Mononuclear cell (primary cell): ENCODE results near the gene SS18. TPM values are rescaled to one million over a fixed set of nuclear protein-coding genes. Genes with fewer than 3 reads are reported as not detected.

Experiments
- H3K27me3 ChIP-seq: 2 replicates; pipeline ENCODE4 v1.6.0; 2011; ENCODE audit warnings: low read length, control low read depth; ENCODE audit not compliant: insufficient read depth
- H3K4me1 ChIP-seq: 2 replicates; pipeline ENCODE4 v1.5.1; 2011; ENCODE audit warnings: mild to moderate bottlenecking, low read length, control low read depth; ENCODE audit not compliant: insufficient read depth
- H3K4me3 ChIP-seq: 2 replicates; pipeline ENCODE4 v1.5.1; 2011; ENCODE audit warnings: mild to moderate bottlenecking, low read length, moderate library complexity
- H3K9me3 ChIP-seq: 2 replicates; pipeline ENCODE4 v1.5.1; 2011; ENCODE audit warnings: low read depth, mild to moderate bottlenecking, control low read depth, low read length
- total RNA-seq: library from RNA; depleted of rRNA; stranded (reverse); fragments of >200 nt; gene quantifications from one replicate; pipeline ENCODE4 v1.2.3, GENCODE V29; 2012

The SS18 gene
- total RNA-seq, 1 donor, result 85.8 TPM

DNA sequence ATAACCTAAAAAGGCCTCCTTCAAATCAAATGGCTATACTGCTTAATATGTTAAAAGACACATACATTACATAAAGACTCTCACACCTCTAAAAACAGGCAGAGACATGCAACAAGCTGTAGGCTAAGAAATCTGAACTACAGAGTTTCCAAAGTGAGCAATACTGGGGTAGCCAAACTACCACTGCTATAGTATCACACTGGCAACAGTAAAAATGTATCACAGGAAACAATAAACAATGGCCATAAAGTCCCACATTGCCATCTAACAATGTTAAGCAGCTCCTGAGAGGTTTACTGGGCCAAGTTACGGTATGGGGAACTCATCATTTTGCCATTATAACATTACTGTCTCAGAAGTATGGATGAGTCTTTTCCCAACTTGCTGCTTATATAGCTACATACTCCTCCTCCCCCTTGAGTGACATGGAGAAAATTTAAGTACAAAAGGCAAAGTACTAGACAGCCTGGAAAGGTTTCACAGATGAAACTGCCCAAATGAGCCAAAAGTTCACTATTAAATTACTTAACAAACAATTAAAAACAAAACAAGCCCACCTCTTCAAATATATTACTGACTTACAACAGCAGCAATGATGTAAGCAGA lies 50.3 kb downstream of the SS18 start:
- Histone ChIP-seq H3K4me3 (no peak overlapping the region), H3K9me3 (no peaks in the 10 kb centered on the region), H3K27me3 (no peaks in the 10 kb centered on the region), H3K4me1 (no peaks in the 10 kb centered on the region)

DNA sequence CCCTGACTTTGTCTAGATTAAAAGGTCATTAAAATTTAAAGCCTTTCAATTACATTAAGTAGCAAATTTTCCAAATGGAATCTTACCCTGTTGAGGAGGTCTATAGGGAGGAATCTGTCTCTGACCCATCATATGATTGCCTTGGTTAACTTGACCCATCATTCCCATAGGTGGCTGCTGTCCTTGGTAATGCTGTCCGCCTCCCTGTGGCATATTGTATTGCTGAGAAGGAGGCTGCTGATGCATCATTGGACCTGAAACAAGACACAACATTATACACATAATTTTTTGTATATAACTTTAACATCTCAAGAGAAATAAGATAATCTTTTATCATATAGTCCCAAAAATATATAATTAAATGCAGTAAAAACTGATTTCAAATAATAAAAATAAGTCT lies 51.2 kb downstream of the SS18 start:
- Histone ChIP-seq H3K4me3 (no peak overlapping the region), H3K9me3 (no peaks in the 10 kb centered on the region), H3K27me3 (no peaks in the 10 kb centered on the region), H3K4me1 (no peaks in the 10 kb centered on the region)

DNA sequence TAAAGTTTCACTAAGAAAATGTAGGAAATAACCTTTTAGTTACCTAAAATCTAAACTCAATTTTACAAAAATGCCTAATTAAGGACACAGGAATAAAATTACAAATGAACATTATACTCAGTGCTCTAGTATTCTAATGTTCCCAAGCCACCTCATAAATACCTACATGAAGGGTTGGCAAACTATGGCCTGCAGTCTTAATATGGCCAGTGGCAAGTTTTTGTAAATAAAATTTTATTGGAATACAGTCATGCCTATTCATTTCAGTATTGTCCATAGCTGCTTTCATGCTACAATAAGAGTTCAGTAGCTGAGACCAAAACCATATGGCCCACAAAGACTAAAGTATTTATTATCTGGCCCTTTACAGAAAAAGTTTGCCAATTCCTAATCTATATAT lies 53.8 kb downstream of the SS18 start:
- Histone ChIP-seq H3K4me3 (no peak overlapping the region), H3K9me3 (no peaks in the 10 kb centered on the region), H3K4me1 (no peaks in the 10 kb centered on the region), H3K27me3 (no peaks in the 10 kb centered on the region)

GRCh38 chr18:26034850-26035497 lies 55.4 kb downstream of the SS18 start:
- H3K9me3 ChIP-seq, result no peaks in the 10 kb centered on the region
- H3K4me1 ChIP-seq, result no peaks in the 10 kb centered on the region

DNA sequence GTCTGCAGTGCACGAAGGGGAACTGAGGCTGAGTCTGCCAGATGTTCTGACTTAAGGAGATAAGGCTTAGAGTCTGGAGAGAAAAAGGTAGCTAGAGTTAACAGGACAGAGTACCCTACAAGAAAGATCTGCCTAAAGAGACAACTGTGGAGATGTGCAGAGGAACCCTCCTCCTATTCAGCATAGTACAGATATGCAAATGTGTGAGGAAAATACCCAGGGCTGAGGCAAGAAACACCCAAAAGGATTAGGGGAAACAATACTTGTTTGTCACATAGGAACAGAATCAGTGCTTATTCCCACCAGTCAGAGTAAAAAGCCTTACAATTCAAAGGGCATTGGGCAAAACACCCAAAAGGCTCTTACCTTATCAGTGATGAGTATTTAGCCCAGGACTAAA lies 67.8 kb downstream of the SS18 start:
- H3K9me3 ChIP-seq, result no peaks in the 10 kb centered on the region
- H3K4me3 ChIP-seq, result no peak overlapping the region
- no peaks in the 10 kb centered on the region for H3K27me3 ChIP-seq
- H3K4me1 ChIP-seq, result no peaks in the 10 kb centered on the region

More at GRCh38 chr18:26034850-26035497, 55.4 kb downstream of the SS18 start:
- H3K27me3 ChIP-seq, result no peaks in the 10 kb centered on the region
- H3K4me3 ChIP-seq, result no peak overlapping the region

- no peaks in the 10 kb centered on the region for H3K9me3 ChIP-seq
- H3K4me3 ChIP-seq, result no peak overlapping the region
- no peaks in the 10 kb centered on the region for H3K4me1 ChIP-seq
- no peaks in the 10 kb centered on the region for H3K27me3 ChIP-seq
These were observed 69.2 kb downstream of the SS18 start for GRCh38 chr18:26021061-26021754.

DNA sequence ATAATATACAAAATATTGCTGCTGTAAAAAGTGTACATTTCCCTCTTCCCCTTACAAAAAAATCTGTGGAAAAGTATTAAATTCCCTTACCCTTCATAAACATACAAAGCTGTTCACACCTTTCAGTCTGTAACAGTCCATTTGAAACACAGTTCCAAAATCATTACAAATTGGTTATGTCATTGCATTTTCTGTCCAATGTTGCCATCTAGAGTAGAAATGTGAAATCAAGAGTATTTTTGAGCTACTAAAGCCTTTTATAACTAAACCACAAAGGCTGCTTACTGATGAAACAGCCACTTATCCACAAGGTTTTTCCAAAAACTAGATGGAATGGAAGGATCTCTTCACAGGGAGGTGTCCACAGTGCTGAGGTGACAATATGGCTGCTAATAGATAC lies 72.5 kb downstream of the SS18 start:
- Histone ChIP-seq H3K9me3 (no peaks in the 10 kb centered on the region), H3K4me1 (no peaks in the 10 kb centered on the region), H3K27me3 (no peaks in the 10 kb centered on the region)

DNA sequence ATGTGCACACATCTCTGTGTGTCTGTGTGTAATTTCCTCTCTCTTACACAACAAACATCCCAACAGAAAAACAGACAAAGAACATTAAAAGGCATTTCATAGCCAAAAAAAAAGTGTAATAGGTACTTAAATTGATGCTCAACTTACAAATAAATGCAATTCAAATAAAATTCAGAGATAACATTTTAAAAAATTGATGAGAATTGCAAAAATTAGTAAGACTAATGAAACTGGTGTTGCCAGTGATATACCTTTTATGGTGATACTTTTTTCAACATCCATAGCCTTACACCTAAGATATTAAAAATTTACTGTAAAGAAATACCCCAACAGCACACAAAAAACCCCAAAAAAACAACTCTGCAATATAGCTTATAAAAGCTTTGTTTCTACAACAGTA lies 76.0 kb downstream of the SS18 start:
- no peaks in the 10 kb centered on the region for H3K27me3 ChIP-seq
- H3K4me3 ChIP-seq, result no peak overlapping the region
- H3K9me3 ChIP-seq, result no peaks in the 10 kb centered on the region
- H3K4me1 ChIP-seq, result no peaks in the 10 kb centered on the region

More for the DNA sequence above, 72.5 kb downstream of the SS18 start:
- no peak overlapping the region for H3K4me3 ChIP-seq

GRCh38 chr18:26008619-26009018 lies 81.8 kb downstream of the SS18 start:
- Histone ChIP-seq H3K9me3 (no peaks in the 10 kb centered on the region), H3K27me3 (no peaks in the 10 kb centered on the region), H3K4me3 (no peak overlapping the region), H3K4me1 (no peaks in the 10 kb centered on the region)

DNA sequence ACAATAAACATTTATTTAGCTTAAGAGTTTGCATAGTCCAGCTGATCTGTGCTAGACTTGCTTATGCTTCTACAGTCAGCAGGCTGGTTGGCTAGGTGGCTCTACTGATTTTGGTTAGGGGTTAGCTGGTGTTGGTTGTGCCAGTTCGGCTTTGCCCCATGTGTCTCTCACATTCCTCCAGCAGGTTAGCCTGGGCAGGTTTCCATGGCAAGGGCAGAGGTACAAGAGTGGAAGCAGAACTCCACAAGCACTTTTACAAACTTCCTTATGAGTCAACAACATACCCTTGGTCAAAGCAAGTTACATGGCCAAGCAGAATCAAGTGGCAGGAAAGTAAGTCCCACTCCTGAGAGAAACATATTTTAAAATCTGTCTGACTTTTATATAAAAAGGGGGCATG lies 82.3 kb downstream of the SS18 start:
- H3K4me1 ChIP-seq, result no peaks in the 10 kb centered on the region
- no peaks in the 10 kb centered on the region for H3K9me3 ChIP-seq
- H3K27me3 ChIP-seq, result no peaks in the 10 kb centered on the region
- no peak overlapping the region for H3K4me3 ChIP-seq

GRCh38 chr18:26005950-26006349 lies 84.5 kb downstream of the SS18 start:
- Histone ChIP-seq H3K9me3 (no peaks in the 10 kb centered on the region), H3K4me1 (no peaks in the 10 kb centered on the region), H3K4me3 (no peak overlapping the region), H3K27me3 (no peaks in the 10 kb centered on the region)

DNA sequence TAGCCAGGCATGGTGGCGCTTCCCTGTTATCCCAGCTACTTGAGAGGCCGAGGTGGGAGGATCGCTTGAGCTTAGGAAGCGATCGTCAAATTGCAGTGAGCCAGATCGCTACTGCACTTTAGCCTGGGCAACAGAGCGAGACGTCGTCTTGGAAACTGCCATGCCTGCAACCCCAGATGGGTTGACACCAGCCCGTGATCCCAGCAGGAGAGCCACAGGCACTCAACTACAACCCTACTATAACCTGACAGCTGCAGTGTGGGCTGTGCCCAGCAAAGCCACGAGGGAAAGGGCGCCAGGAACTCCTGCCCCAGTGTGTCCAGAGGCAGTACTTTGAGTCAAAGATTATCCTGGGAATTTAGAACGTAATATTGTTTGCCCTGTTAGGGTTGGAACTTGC lies 85.6 kb downstream of the SS18 start:
- no peaks in the 10 kb centered on the region for H3K9me3 ChIP-seq
- H3K27me3 ChIP-seq, result no peaks in the 10 kb centered on the region
- H3K4me3 ChIP-seq, result no peak overlapping the region
- H3K4me1 ChIP-seq, result no peaks in the 10 kb centered on the region

DNA sequence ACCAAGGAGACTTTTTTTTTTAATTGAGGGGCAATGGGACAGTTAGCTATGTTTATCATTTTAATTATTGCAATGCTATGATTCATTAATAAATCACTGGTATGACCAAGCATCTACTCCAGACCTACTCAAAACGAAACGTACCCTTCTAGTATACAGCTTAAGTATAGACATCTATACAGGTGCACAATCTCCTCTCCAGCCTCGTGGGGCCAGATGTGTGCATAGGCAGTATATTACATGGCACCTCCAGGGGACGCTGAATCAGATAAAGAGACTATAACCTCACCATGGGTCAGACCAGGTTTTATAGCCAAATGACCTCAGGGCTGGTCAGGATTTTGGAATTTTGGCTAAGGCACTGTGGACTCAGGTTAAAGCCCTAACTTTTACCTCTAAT lies 86.6 kb downstream of the SS18 start:
- H3K27me3 ChIP-seq, result no peaks in the 10 kb centered on the region
- no peaks in the 10 kb centered on the region for H3K9me3 ChIP-seq
- H3K4me1 ChIP-seq, result no peaks in the 10 kb centered on the region
- H3K4me3 ChIP-seq, result no peak overlapping the region

- Histone ChIP-seq H3K9me3 (no peaks in the 10 kb centered on the region), H3K27me3 (no peaks in the 10 kb centered on the region), H3K4me3 (no peak overlapping the region), H3K4me1 (no peaks in the 10 kb centered on the region)
These were observed 87.1 kb downstream of the SS18 start for GRCh38 chr18:26003356-26003755.

- no peak overlapping the region for H3K4me3 ChIP-seq
- H3K4me1 ChIP-seq, result no peaks in the 10 kb centered on the region
- no peaks in the 10 kb centered on the region for H3K9me3 ChIP-seq
- no peaks in the 10 kb centered on the region for H3K27me3 ChIP-seq
These were observed 88.0 kb downstream of the SS18 start for GRCh38 chr18:26002375-26002910.
